OCI-M2 (cell line): ENCODE results near the gene FAM229A.

Experiments
- DNase-seq: peaks from one replicate; lab custom pipeline; 2025; ENCODE audit not compliant: unreplicated experiment; lab: John Stamatoyannopoulos, UW

FAM229A gene

DNA sequence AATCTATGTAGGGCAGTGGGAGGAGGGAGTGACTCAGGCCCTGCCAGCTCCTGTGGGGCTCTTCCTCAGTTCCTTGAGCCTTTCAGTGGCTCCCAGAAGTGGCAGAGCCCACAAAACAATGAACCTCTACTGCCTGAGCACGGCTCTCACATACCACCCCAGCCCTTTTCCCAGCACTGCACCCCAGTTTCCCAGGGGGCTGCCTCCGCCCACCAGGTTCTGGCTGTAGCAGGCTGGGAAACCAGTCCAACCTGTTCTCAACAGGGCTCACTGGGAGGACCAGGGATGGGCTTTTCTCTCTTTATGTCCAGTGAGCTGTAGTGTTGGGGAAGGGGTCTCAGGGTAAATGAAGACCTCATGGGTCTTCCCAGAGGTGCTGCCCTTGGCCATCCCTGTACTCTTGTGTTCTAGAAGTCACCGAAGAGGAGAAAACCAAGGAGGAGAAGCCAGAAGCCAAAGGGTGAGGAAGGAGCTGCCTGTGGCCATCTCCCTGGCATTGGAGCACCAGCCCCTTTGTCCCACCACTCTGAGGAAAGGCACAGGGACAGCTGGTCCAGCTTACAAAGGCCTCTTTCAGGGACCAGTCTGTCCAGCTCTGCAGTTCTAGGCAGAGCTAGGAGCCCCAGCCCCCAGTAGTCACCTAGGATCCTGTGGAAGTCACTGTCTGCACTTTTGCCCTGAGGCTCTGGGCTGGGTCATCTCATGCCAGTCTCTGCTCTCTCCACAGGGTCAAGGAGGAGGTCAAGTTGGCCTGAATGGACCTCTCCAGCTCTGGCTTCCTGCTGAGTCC is 29.8 kb downstream of the FAM229A start:
- no peak for DNase-seq

DNA sequence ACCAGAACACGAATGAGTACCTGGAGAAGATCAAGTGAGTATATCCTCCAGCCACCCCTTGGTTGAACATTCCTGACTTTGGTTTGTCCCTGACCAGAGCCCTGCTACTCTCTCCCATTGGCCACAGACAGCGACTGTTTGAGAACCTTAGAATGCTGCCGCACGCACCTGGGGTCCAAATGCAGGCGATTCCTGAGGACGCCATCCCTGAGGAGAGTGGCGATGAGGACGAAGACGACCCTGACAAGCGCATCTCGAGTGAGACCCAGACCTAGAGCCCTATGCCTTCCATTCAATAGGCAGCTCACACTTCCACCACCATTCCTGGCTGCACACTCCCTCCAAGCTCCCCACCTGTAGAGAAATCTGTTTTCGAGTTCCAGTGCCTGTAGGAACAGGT is 30.7 kb downstream of the FAM229A start:
- no peak for DNase-seq

- no peak for DNase-seq
Measured at GRCh38 chr1:32330558-32331151, 31.6 kb downstream of the FAM229A start.

- no peak for DNase-seq
Measured at GRCh38 chr1:32329931-32330466, 32.3 kb downstream of the FAM229A start.

DNA sequence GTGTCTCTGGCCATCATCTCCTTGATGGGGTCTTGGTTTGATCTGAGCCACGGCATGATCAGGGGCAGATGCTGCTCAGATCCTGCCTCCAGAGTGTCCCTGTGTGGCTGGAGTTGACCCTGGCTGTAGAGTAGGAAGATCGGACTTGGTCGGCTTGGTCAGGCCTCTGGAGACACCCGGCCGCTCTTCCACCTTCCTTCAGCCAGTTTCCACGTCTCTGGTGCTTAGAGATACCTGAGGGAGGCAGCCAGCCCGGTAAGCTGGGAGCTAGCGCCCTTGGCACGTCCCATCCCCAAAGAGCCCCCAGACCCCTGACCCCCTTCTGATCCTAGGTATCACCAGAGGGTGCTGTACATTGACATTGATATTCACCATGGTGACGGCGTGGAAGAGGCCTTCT is 35.1 kb downstream of the FAM229A start:
- DNase-seq: no peak

DNA sequence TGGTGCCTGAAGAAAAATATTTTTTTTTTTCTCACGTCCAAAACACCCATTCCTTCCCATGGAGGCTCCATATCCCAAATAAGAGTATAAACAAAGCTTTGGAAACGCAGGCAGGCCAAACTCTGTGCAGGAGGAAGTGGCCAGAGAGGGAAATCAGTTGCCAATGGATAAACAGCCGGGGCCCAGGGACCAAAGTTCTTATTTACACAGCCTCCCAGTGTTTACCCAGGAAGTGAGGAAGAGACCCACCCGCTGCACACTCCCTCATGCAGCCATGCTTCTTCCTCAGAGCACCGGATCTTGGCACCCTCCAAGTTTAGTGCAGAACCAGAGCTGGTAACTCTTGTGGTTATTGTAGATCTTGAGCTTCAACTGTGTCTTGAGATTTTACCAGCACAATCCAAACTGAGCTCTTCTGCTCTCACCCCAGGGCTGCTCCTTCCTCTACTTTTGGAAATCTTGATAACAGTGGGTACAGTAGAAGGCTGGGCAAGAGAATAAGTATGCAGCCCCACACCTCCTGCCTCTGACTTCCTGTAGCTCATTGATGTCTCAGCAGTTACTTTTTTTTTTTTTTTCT is 40.5 kb downstream of the FAM229A start:
- DNase-seq: no peak

DNA sequence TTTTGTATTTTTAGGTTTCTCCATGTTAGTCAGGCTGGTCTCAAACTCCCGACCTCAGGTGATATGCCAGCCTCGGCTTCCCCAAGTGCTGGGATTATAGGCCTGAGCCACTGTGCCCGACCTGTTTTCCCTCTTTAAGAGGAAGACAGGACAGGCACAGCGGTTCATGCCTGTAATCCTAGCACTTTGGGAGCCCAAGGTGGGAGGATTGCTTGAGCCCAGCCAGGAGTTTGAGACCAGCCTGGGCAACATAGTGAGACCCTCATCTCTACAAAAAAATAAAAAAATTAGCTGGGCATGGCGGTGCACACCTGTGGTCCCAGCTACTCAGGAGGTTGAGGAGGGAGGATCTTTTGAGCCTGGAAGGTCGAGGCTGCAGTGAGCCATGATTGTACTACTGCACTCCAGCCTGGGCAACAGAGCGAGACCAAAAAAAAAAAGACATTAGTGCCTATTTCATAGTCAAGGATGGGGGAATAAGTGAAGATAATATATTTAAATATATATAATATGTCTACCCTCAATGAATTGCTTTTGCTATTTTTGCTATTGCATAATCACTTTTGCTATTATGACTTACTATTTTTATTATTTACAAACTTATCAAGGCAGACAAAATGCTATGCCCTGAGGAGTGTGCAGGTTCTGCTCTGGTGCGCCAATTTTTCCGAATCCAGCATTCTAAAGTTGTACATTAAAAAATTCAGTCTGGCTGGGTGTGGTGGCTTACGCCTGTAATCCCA is 44.0 kb downstream of the FAM229A start:
- DNase-seq: no peak

GRCh38 chr1:32316903-32317277 is 45.4 kb downstream of the FAM229A start:
- no peak for DNase-seq

GRCh38 chr1:32311709-32312393 is 50.4 kb downstream of the FAM229A start:
- DNase-seq: no peak
